ENCODE data around the gene HOMER2.
"Not testable (repeated sequence)": the region's sequence is repeated elsewhere in the genome, so short reads cannot be mapped to it uniquely, and the experiment has no call there.

HOMER2 gene

GRCh38 chr15:82831894-82832600 is 120.5 kb downstream of the HOMER2 start:
- DNase-seq: no peak

- DNase-seq: no peak
These were observed 121.9 kb downstream of the HOMER2 start for GRCh38 chr15:82830427-82831173.

GRCh38 chr15:82829234-82829633 is 123.3 kb downstream of the HOMER2 start:
- DNase-seq: no peak

GRCh38 chr15:82828075-82828474 is 124.4 kb downstream of the HOMER2 start:
- DNase-seq: no peak

GRCh38 chr15:82823049-82823448 is 129.5 kb downstream of the HOMER2 start:
- no peak for DNase-seq

GRCh38 chr15:82821851-82822250 is 130.7 kb downstream of the HOMER2 start:
- DNase-seq: not testable (repeated sequence)

GRCh38 chr15:82821396-82821795 is 131.1 kb downstream of the HOMER2 start:
- DNase-seq: not testable (repeated sequence)

GRCh38 chr15:82820128-82820527 is 132.4 kb downstream of the HOMER2 start:
- no peak for DNase-seq

- DNase-seq: no peak
These were observed 139.5 kb downstream of the HOMER2 start for GRCh38 chr15:82812994-82813393.

- no peak for DNase-seq
These were observed 141.6 kb downstream of the HOMER2 start for GRCh38 chr15:82810890-82811426.

- peak; percentile 81 for DNase-seq
These were observed 142.2 kb downstream of the HOMER2 start for GRCh38 chr15:82810061-82810889.

- peak; percentile 96 for DNase-seq
These were observed 143.0 kb downstream of the HOMER2 start, which contains the start of gene WHAMM for GRCh38 chr15:82809308-82810060. TSS of gene WHAMM (plus strand) at chr15:82809628. CDS start at chr15:82809727, 99 bp downstream.

GRCh38 chr15:82808634-82809041 is 143.9 kb downstream of the HOMER2 start:
- DNase-seq: no peak

GRCh38 chr15:82807920-82808633 is 144.4 kb downstream of the HOMER2 start:
- DNase-seq: no peak

GRCh38 chr15:82805994-82806406 is 146.5 kb downstream of the HOMER2 start, which contains the start of gene FSD2:
TSS of gene FSD2 (minus strand) at chr15:82806069. CDS start at chr15:82787390, 18,679 bp downstream.
- DNase-seq: no peak

- no peak for DNase-seq
These were observed 148.0 kb downstream of the HOMER2 start for GRCh38 chr15:82804575-82804949.

GRCh38 chr15:82803793-82804574 is 148.5 kb downstream of the HOMER2 start:
- no peak for DNase-seq

- DNase-seq: no peak
These were observed 150.0 kb downstream of the HOMER2 start for GRCh38 chr15:82802497-82802896.

- DNase-seq: no peak
These were observed 153.2 kb downstream of the HOMER2 start for GRCh38 chr15:82799183-82799841.

Data from right kidney (tissue), 1 donor.